Spleen (tissue), 11 donors: ENCODE data around the gene POLA1. TPM values are rescaled to one million over a fixed set of nuclear protein-coding genes. Genes with fewer than 3 reads are reported as not detected.
A peak's percentile ranks its signal among the peaks of the same experiment; 100 is the strongest.

Source experiments
- DNase-seq: peaks from one replicate; pipeline ENCODE4 v3.0.0-alpha.2; 2020
- H3K27ac ChIP-seq, 8 donors: fragments of 200-600 bp; sonication (generic) in 7 of 8; 1 replicate in 4 of 8; 2 replicates in 4 of 8; pipeline versions ENCODE4 v1.5.0 to v1.8.0; 2016 to 2021; ENCODE audit warnings: inconsistent platforms in 4 of 8, mild to moderate bottlenecking in 4 of 8, moderate library complexity in 1 of 8
- H3K27me3 ChIP-seq, 7 donors: fragments of 200-600 bp; sonication (generic) in 6 of 7; replicated peaks in 1 of 7; 1 replicate in 4 of 7; 2 replicates in 3 of 7; pipeline versions ENCODE4 v1.5.0 to v1.8.0; 2016 to 2021; ENCODE audit warnings: inconsistent platforms in 3 of 7, mild to moderate bottlenecking in 1 of 7
- H3K36me3 ChIP-seq, 6 donors: fragments of 200-600 bp; sonication (generic) in 5 of 6; 1 replicate in 4 of 6; 2 replicates in 2 of 6; pipeline versions ENCODE4 v1.5.0 to v1.8.0; 2016 to 2021; ENCODE audit warnings: inconsistent platforms in 2 of 6
- H3K4me1 ChIP-seq, 6 donors: fragments of 200-600 bp; sonication (generic) in 5 of 6; 1 replicate in 3 of 6; 2 replicates in 3 of 6; pipeline versions ENCODE4 v1.5.0 to v1.8.0; 2016 to 2021; ENCODE audit warnings: inconsistent platforms in 3 of 6
- H3K4me3 ChIP-seq, 8 donors: fragments of 200-600 bp; sonication (generic) in 7 of 8; 1 replicate in 4 of 8; 2 replicates in 4 of 8; pipeline versions ENCODE4 v1.5.0 to v1.8.0; 2016 to 2021; ENCODE audit warnings: inconsistent platforms in 4 of 8, mild to moderate bottlenecking in 4 of 8, moderate library complexity in 2 of 8
- H3K9me3 ChIP-seq, 8 donors: fragments of 200-600 bp; sonication (generic) in 7 of 8; 1 replicate in 4 of 8; 2 replicates in 4 of 8; pipeline versions ENCODE4 v1.5.0 to v1.8.0; 2016 to 2021; ENCODE audit warnings: inconsistent platforms in 4 of 8
- POLR2A ChIP-seq, 3 donors: fragments of 450-650 bp; IDR thresholded peaks; one replicate each; pipeline ENCODE4 v1.5.1; 2017; ENCODE audit warnings: antibody characterized with exemption in 3 of 3, mild to moderate bottlenecking in 1 of 3
- POLR2AphosphoS5 ChIP-seq, 3 donors: sonication (generic); formaldehyde crosslinking; IDR thresholded peaks; one replicate each; pipeline ENCODE4 v1.5.1; 2017; ENCODE audit warnings: antibody characterized with exemption in 3 of 3
- WGBS, 5 donors: extraction: QIAGEN DNeasy Blood & Tissue Kit in 3 of 5; methylation state at CpG; one replicate each; pipeline versions ENCODE4 v1.1.5 to v1.1.7; 2013 to 2018; 5-methylcytosine and 5-hydroxymethylcytosine counted together
- intact Hi-C: fragments of 100-400 bp; cut with DNase I; formaldehyde crosslinking; loops from one replicate; pipeline ENCODE4 v1.15.0; 2023; ENCODE audit warnings: low total_unique reads
- polyA plus RNA-seq, 3 donors: library from polyadenylated mRNA; stranded (reverse); fragments of 200-250 nt; gene quantifications; one replicate each; pipeline ENCODE4 v1.2.1, GENCODE V29; 2013
- total RNA-seq, 7 donors: library from RNA; depleted of rRNA in 3 of 7; stranded (reverse); fragments of >200 nt in 3 of 7; fragmentation: NEBNext Ultra II Directional in 4 of 7; extraction: Animal tissue kit (Norgen Biotek cat#: 25700) in 4 of 7; gene quantifications; one replicate each; pipeline versions ENCODE4 v1.1.0 to v1.2.1, GENCODE V29; 2016 to 2021
- TF ChIP-seq, protein P1 (sequence below), 11 experiments: fragments of 200-600 bp in 7 of 11; fragments of 450-650 bp in 4 of 11; sonication (generic) in 4 of 11; IDR thresholded peaks in 8 of 11; conservative IDR thresholded peaks in 3 of 11; 1 replicate in 7 of 11; 2 replicates in 4 of 11; pipeline versions ENCODE4 v1.4.0 to v1.8.0; 2016 to 2021; ENCODE audit warnings: antibody characterized with exemption in 11 of 11, inconsistent platforms in 4 of 11, mild to moderate bottlenecking in 1 of 11
- donor health status: healthy with polysubstance abuse.
- donor health status: DM: no; HTN: no; CAD: no; lungs with moderate emphysema.
- donor health status: DM: no; HTN: no; CAD: no.
- donor health status: Bipolar disorder and iron deficiency.
- donor health status: healthy.
- donor health status: DM: no; HTN: no; CAD: no.
- donor health status: DM: yes; HTN: yes; CAD: no.

Gene POLA1
- total and polyA plus RNA-seq, 10 donors = 2.1 to 15.4 (median 10.6) TPM

DNA sequence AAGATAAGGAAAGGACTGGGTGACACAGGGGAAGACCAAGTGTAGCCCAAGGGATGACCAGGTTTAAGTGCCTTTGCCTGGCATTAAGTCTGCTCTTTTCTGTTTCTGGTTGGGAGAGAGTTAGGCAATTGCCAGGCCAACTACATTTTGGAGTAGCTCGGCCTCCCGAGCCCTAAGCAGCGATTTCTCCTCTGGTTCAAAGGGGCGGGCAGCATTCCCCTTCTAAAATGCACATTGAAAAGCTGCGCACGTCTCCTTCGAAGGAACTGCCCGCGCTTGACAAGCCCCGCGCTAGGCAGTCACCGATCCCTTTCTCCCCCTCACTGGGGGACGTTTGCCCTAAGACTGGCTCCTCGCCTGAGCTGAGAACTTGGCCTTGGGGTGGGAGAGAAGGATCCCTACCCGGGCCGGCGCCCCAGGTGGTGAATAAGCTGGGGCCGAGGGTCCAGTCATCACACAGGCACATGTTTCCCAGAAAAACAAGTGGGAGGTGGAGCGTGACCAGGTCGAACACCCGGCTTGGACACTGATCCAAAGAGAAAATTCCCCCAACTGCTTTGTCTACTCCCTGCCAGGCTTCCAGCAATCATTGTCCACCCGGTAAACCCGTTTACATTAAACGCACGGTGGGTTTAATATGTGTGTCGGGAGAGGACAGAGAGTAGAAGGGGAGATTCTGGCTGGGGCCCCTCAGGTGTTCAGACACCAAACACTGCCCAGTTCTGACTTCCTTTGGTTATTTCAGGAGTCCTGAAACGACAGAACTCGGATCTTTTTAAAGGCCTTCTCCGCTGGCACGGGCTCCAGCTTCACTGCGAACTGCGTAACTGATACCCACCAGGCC is 318.1 kb downstream of the POLA1 start:
- H3K27ac ChIP-seq = no peak overlapping the region
- intact Hi-C loops = no loop called here
- peaks cover 3 to 42% (median 20%) of the 10 kb centered on the region in 6 donors for H3K4me1 ChIP-seq
- TF ChIP-seq, protein P1, sequence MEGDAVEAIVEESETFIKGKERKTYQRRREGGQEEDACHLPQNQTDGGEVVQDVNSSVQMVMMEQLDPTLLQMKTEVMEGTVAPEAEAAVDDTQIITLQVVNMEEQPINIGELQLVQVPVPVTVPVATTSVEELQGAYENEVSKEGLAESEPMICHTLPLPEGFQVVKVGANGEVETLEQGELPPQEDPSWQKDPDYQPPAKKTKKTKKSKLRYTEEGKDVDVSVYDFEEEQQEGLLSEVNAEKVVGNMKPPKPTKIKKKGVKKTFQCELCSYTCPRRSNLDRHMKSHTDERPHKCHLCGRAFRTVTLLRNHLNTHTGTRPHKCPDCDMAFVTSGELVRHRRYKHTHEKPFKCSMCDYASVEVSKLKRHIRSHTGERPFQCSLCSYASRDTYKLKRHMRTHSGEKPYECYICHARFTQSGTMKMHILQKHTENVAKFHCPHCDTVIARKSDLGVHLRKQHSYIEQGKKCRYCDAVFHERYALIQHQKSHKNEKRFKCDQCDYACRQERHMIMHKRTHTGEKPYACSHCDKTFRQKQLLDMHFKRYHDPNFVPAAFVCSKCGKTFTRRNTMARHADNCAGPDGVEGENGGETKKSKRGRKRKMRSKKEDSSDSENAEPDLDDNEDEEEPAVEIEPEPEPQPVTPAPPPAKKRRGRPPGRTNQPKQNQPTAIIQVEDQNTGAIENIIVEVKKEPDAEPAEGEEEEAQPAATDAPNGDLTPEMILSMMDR (IDR thresholded peaks at IDR 0.05 in 8 of 11, conservative IDR thresholded peaks at IDR 0.05 in 3 of 11) = no peak
- TF ChIP-seq POLR2AphosphoS5 (IDR thresholded peaks at IDR 0.05) = no peak
- TF ChIP-seq POLR2A (IDR thresholded peaks at IDR 0.05) = no peak
- no peak for DNase-seq
- H3K4me3 ChIP-seq = peak overlapping the region in 1 of 8 donors; percentile 66
- peaks cover 0 to 6% (median 0%) of the 10 kb centered on the region in 8 donors for H3K9me3 ChIP-seq
- H3K27me3 ChIP-seq = peaks cover 4 to 99% (median 91%) of the 10 kb centered on the region in 7 donors
- H3K36me3 ChIP-seq = no peaks in the 10 kb centered on the region
- WGBS, 5 donors = 6 to 26% (median 9%) methylated on average over 14 to 32 of the region's 32 CpGs

GRCh38 chrX:25012433-25012735 is 318.7 kb downstream of the POLA1 start:
- DNase-seq = no peak
- TF ChIP-seq, protein P1 (IDR thresholded peaks at IDR 0.05 in 8 of 11, conservative IDR thresholded peaks at IDR 0.05 in 3 of 11) = no peak
- TF ChIP-seq POLR2A (IDR thresholded peaks at IDR 0.05) (no peak), POLR2AphosphoS5 (IDR thresholded peaks at IDR 0.05) (no peak)
- Histone ChIP-seq H3K4me3 (peak overlapping the region in 4 of 8 donors; percentile 33 to 66 (median 35)), H3K27ac (no peak overlapping the region), H3K9me3 (peaks cover 0 to 6% (median 0%) of the 10 kb centered on the region in 8 donors), H3K27me3 (peaks cover 4 to 99% (median 89%) of the 10 kb centered on the region in 7 donors), H3K36me3 (no peaks in the 10 kb centered on the region), H3K4me1 (peaks cover 3 to 38% (median 18%) of the 10 kb centered on the region in 6 donors)
- intact Hi-C loops = no loop called here
- WGBS, 5 donors = 1 to 32% (median 3%) methylated on average over 14 to 19 of the region's 19 CpGs

- Histone ChIP-seq H3K36me3 (no peaks in the 10 kb centered on the region), H3K9me3 (peaks cover 0 to 6% (median 0%) of the 10 kb centered on the region in 8 donors), H3K4me3 (peak overlapping the region in 7 of 8 donors; percentile 15 to 66 (median 35)), H3K27me3 (peaks cover 4 to 99% (median 89%) of the 10 kb centered on the region in 7 donors), H3K4me1 (peaks cover 3 to 45% (median 20%) of the 10 kb centered on the region in 6 donors), H3K27ac (no peak overlapping the region)
- 1 to 41% (median 1%) methylated on average over 16 to 105 of the region's 105 CpGs for WGBS, 5 donors
- intact Hi-C loops = no loop called here
- DNase-seq = no peak
- TF ChIP-seq, protein P1 (IDR thresholded peaks at IDR 0.05 in 8 of 11, conservative IDR thresholded peaks at IDR 0.05 in 3 of 11) = no peak
- TF ChIP-seq POLR2A (IDR thresholded peaks at IDR 0.05) = no peak
- TF ChIP-seq POLR2AphosphoS5 (IDR thresholded peaks at IDR 0.05) = no peak
These were observed 319.3 kb downstream of the POLA1 start for GRCh38 chrX:25012793-25013631.
